ENCODE results near the gene BAIAP2. TPM values are rescaled to one million over a fixed set of nuclear protein-coding genes. Genes with fewer than 3 reads are reported as not detected.
A peak's percentile ranks its signal among the peaks of the same experiment; 100 is the strongest.

The BAIAP2 gene
- total and polyA plus RNA-seq, 2 of the 13 experiments (the other 11 are each of a cell fraction or from before 2014, with no cell fraction given): 22.5 to 24.0 TPM

DNA sequence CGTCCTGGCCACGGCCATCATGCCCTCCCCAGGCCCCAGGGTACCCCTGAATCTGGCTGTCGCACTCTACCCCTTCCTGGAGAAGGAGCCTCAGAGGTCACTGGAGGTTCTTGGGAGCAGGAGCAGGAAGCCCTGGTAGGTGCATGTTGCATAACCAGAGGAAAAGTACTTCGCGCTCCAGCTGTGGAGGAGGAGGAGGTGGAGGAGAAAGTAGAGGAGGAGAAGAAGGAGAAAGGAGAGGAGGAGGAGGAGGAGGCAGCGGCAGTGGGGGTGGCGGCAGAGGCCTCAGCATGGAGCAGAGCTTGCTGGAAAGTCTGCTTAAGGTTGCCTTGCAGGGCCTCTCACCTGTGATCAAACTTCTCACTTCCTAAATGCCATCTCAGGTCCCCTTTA, 61.8 kb downstream of the BAIAP2 start:
- in situ Hi-C loops (cut with HindIII; ENCODE audit: extremely low pct_ligation_motif_present, low pct_unique_long_range_greater_than_20kb): loop anchor here (5.0 kb wide), 1 partner anchor 109 kb away; no protein-coding TSS in a partner anchor
- ChIA-PET CTCF (ENCODE audit: low intra/inter-chr PET ratio, low total read pairs) (interaction anchor here (0.8 to 1.7 kb wide), 2 partner anchors 73 to 107 kb away, joined by 3 to 12 read pairs; no protein-coding TSS in a partner anchor), POLR2A (interaction anchor here (1.1 to 2.3 kb wide), 4 partner anchors 14 to 108 kb away, joined by 3 to 20 read pairs (median 5); no protein-coding TSS in a partner anchor)
- no peak overlapping the region for H3K27ac ChIP-seq (ENCODE audit: extremely low read length, insufficient read depth, low read length)
- 87% methylated on average over 7 of the region's 7 CpGs for WGBS (ENCODE audit: low lambda C conversion rate)
- intact Hi-C loops (cut with micrococcal nuclease; ENCODE audit: unreplicated experiment): loop anchor here (1.0 to 2.0 kb wide), 2 partner anchors 52 to 73 kb away; no protein-coding TSS in a partner anchor
- no TSS peak for BruUV-seq (replicated peaks)
- peaks cover 52% of the 10 kb centered on the region for H3K4me1 ChIP-seq (ENCODE audit: insufficient read depth, low read length)
- no peaks in the 10 kb centered on the region for H4K20me1 ChIP-seq (ENCODE audit: insufficient read depth, low read length)
- H3K4me3 ChIP-seq (replicated peaks in 1 of 3; ENCODE audit: insufficient read depth in 1 of 3, low read depth in 2 of 3, low read length in 3 of 3): peak overlapping the region in 1 of 3 experiments; percentile 63; a peak in 2 of 6 replicates
- ATAC-seq (peak; percentile 0; the same call in 1 of the 3 replicates), DNase-seq (ENCODE audit: low spot score) (no peak), FAIRE-seq (no peak)
- no peak overlapping the region for H2AFZ ChIP-seq (ENCODE audit: low read length)
- H3K9ac ChIP-seq (ENCODE audit: insufficient read depth, low read depth, low read length): peak overlapping the region; percentile 53
- H3K79me2 ChIP-seq (ENCODE audit: insufficient read depth, low read length): no peaks in the 10 kb centered on the region
- H3K36me3 ChIP-seq (replicated peaks in 1 of 2; ENCODE audit: control insufficient read depth in 1 of 2, insufficient read depth in 2 of 2, low read length in 2 of 2): peaks cover 4 to 6% of the 10 kb centered on the region in 2 experiments; a peak in 1 of 5 replicates
- H3K4me2 ChIP-seq (ENCODE audit: low read depth, low read length): peak overlapping the region; percentile 86
- TF ChIP-seq POLR2AphosphoS5 (IDR thresholded peaks at IDR 0.05; ENCODE audit: low read depth, low read length) (peak; percentile 2; the same call in 1 of the 2 replicates), ZFP41 (CRISPR knock-in tag; IDR thresholded peaks at IDR 0.05; ENCODE audit: borderline replicate concordance) (no peak), ARNT (IDR thresholded peaks at IDR 0.05) (no peak)
- TF ChIP-seq, protein P1, sequence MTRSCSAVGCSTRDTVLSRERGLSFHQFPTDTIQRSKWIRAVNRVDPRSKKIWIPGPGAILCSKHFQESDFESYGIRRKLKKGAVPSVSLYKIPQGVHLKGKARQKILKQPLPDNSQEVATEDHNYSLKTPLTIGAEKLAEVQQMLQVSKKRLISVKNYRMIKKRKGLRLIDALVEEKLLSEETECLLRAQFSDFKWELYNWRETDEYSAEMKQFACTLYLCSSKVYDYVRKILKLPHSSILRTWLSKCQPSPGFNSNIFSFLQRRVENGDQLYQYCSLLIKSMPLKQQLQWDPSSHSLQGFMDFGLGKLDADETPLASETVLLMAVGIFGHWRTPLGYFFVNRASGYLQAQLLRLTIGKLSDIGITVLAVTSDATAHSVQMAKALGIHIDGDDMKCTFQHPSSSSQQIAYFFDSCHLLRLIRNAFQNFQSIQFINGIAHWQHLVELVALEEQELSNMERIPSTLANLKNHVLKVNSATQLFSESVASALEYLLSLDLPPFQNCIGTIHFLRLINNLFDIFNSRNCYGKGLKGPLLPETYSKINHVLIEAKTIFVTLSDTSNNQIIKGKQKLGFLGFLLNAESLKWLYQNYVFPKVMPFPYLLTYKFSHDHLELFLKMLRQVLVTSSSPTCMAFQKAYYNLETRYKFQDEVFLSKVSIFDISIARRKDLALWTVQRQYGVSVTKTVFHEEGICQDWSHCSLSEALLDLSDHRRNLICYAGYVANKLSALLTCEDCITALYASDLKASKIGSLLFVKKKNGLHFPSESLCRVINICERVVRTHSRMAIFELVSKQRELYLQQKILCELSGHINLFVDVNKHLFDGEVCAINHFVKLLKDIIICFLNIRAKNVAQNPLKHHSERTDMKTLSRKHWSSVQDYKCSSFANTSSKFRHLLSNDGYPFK (CRISPR knock-in tag; IDR thresholded peaks at IDR 0.05; ENCODE audit: borderline replicate concordance): 0 out of 2 replicates have a peak, but pooled peaks have one; percentile 3
- TF ChIP-seq, protein P2, sequence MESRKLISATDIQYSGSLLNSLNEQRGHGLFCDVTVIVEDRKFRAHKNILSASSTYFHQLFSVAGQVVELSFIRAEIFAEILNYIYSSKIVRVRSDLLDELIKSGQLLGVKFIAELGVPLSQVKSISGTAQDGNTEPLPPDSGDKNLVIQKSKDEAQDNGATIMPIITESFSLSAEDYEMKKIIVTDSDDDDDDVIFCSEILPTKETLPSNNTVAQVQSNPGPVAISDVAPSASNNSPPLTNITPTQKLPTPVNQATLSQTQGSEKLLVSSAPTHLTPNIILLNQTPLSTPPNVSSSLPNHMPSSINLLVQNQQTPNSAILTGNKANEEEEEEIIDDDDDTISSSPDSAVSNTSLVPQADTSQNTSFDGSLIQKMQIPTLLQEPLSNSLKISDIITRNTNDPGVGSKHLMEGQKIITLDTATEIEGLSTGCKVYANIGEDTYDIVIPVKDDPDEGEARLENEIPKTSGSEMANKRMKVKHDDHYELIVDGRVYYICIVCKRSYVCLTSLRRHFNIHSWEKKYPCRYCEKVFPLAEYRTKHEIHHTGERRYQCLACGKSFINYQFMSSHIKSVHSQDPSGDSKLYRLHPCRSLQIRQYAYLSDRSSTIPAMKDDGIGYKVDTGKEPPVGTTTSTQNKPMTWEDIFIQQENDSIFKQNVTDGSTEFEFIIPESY (CRISPR knock-in tag; IDR thresholded peaks at IDR 0.05): 0 out of 2 replicates have a peak, but pooled peaks have one; percentile 15
- TF ChIP-seq, protein P3, sequence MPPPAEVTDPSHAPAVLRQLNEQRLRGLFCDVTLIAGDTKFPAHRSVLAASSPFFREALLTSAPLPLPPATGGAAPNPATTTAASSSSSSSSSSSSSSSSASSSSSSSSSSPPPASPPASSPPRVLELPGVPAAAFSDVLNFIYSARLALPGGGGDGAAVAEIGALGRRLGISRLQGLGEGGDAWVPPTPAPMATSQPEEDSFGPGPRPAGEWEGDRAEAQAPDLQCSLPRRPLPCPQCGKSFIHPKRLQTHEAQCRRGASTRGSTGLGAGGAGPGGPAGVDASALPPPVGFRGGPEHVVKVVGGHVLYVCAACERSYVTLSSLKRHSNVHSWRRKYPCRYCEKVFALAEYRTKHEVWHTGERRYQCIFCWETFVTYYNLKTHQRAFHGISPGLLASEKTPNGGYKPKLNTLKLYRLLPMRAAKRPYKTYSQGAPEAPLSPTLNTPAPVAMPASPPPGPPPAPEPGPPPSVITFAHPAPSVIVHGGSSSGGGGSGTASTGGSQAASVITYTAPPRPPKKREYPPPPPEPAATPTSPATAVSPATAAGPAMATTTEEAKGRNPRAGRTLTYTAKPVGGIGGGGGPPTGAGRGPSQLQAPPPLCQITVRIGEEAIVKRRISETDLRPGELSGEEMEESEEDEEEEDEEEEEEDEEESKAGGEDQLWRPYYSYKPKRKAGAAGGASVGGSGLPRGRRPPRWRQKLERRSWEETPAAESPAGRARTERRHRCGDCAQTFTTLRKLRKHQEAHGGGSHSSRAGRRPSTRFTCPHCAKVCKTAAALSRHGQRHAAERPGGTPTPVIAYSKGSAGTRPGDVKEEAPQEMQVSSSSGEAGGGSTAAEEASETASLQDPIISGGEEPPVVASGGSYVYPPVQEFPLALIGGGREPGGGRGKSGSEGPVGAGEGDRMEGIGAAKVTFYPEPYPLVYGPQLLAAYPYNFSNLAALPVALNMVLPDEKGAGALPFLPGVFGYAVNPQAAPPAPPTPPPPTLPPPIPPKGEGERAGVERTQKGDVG (CRISPR knock-in tag; IDR thresholded peaks at IDR 0.05; ENCODE audit: borderline replicate concordance): 0 out of 2 replicates have a peak, but pooled peaks have one; percentile 9
- no peaks in the 10 kb centered on the region for H3K27me3 ChIP-seq (ENCODE audit: control insufficient read depth in 1 of 2, insufficient read depth in 2 of 2, low read length in 2 of 2)
- H3K9me3 ChIP-seq (ENCODE audit: low read length): no peaks in the 10 kb centered on the region
